HCT116 (cell line): ENCODE results near the gene MBOAT7. TPM values are rescaled to one million over a fixed set of nuclear protein-coding genes. Genes with fewer than 3 reads are reported as not detected.
"Not testable (repeated sequence)": the region's sequence is repeated elsewhere in the genome, so short reads cannot be mapped to it uniquely, and the experiment has no call there.

Experiments used
- ATAC-seq: fragments of 200-7000 bp; cut with Tn5 transposase; 2 replicates; pipeline ENCODE4 v1.9.1; 2020; ENCODE audit warnings: mild to moderate bottlenecking, moderate library complexity
- BruUV-seq: library from RNA; stranded (reverse); fragments of 400-500 nt; replicated peaks from 2 replicates; lab custom pipeline; 2021; lab: Mats Ljungman, UMichigan
- CTCF ChIA-PET: fragments of 300-600 bp; sonication (Branson Sonifier 250); formaldehyde crosslinking; loops from one replicate; lab custom pipeline; 2021; ENCODE audit warnings: antibody characterized with exemption; lab: Charles Lee
- POLR2A ChIA-PET: fragments of 300-600, 350-600 bp; sonication (Branson Sonifier 250); formaldehyde crosslinking; loops from one replicate; lab custom pipeline; 2021; ENCODE audit warnings: antibody characterized with exemption; lab: Charles Lee
- RAD21 ChIA-PET, 2 experiments: fragments of 300-600 bp; sonication (Branson Sonifier 250); formaldehyde crosslinking; loops; one replicate each; lab custom pipeline; 2023; ENCODE audit warnings: low total read pairs in 2 of 2; ENCODE audit not compliant: uncharacterized antibody in 2 of 2, unreplicated experiment in 2 of 2, low non-redundant PET in 1 of 2; lab: Charles Lee
- DNase-seq: peaks from one replicate; pipeline ENCODE4 v3.0.0-alpha.2; 2010; ENCODE audit warnings: low read depth, low spot score
- H2AFZ ChIP-seq: fragments of 200-600 bp; shearing (Covaris generic), sonication (generic); 2 replicates; pipeline ENCODE4 v1.6.1; 2017; ENCODE audit warnings: low read depth, mixed run types, mixed read lengths, antibody characterized with exemption, low read length; ENCODE audit not compliant: poor library complexity, severe bottlenecking
- H3K27ac ChIP-seq: 2 replicates; pipeline ENCODE4 v1.5.1; 2012; ENCODE audit warnings: low read depth, low read length
- H3K27me3 ChIP-seq: fragments of 200-600 bp; sonication (generic); 2 replicates; pipeline ENCODE4 v1.6.1; 2016; ENCODE audit warnings: mixed run types, low read length, mixed read lengths; ENCODE audit not compliant: insufficient read depth
- H3K36me3 ChIP-seq, 2 experiments: fragments of 200-500 bp in 1 of 2; fragments of 200-600 bp in 1 of 2; sonication (Bioruptor generic) in 1 of 2; sonication (generic) in 1 of 2; 2 replicates each; pipeline versions ENCODE4 v1.5.1 to v1.6.1; 2014 to 2016; ENCODE audit warnings: low read length in 2 of 2, inconsistent platforms in 1 of 2, mixed read lengths in 1 of 2, mixed run types in 1 of 2; ENCODE audit not compliant: insufficient read depth in 2 of 2, control insufficient read depth in 1 of 2
- H3K4me1 ChIP-seq, 2 experiments: fragments of 200-600 bp in 1 of 2; sonication (generic) in 1 of 2; 2 replicates each; pipeline versions ENCODE4 v1.5.1 to v1.6.1; 2012 to 2017; ENCODE audit warnings: low read length in 2 of 2, inconsistent platforms in 1 of 2, mild to moderate bottlenecking in 1 of 2, mixed read lengths in 1 of 2, mixed run types in 1 of 2, moderate library complexity in 1 of 2; ENCODE audit not compliant: insufficient read depth in 2 of 2, control insufficient read depth in 1 of 2
- H3K4me2 ChIP-seq: fragments of 200-600 bp; sonication (generic); 2 replicates; pipeline ENCODE4 v1.6.1; 2017; ENCODE audit warnings: mixed run types, low read length, mixed read lengths
- H3K4me3 ChIP-seq, 2 experiments: fragments of 200-600 bp in 1 of 2; sonication (generic) in 1 of 2; replicated peaks in 1 of 2; 2 replicates each; pipeline ENCODE4 v1.5.1; 2011 to 2016; ENCODE audit warnings: low read length in 2 of 2, control low read depth in 1 of 2, low read depth in 1 of 2, mild to moderate bottlenecking in 1 of 2, mixed read lengths in 1 of 2, mixed run types in 1 of 2
- H3K79me2 ChIP-seq: fragments of 200-600 bp; sonication (generic); 2 replicates; pipeline ENCODE4 v1.6.1; 2017; ENCODE audit warnings: mild to moderate bottlenecking, mixed run types, low read length, moderate library complexity, mixed read lengths; ENCODE audit not compliant: insufficient read depth
- H3K9ac ChIP-seq: fragments of 200-600 bp; sonication (generic); 2 replicates; pipeline ENCODE4 v1.6.1; 2016; ENCODE audit warnings: low read length, mixed read lengths
- H3K9me2 ChIP-seq: fragments of 200-600 bp; sonication (generic), shearing (Covaris generic); 2 replicates; pipeline ENCODE4 v1.6.1; 2017; ENCODE audit warnings: mixed run types, mild to moderate bottlenecking, moderate library complexity; ENCODE audit not compliant: insufficient read depth
- H3K9me3 ChIP-seq, 2 experiments: fragments of 200-500 bp in 1 of 2; fragments of 200-600 bp in 1 of 2; sonication (Bioruptor generic) in 1 of 2; sonication (generic) in 1 of 2; 2 replicates each; pipeline ENCODE4 v1.6.1; 2014 to 2017; ENCODE audit warnings: low read length in 2 of 2, mixed read lengths in 2 of 2, inconsistent platforms in 1 of 2, low read depth in 1 of 2, mild to moderate bottlenecking in 1 of 2, mixed run types in 1 of 2, moderate library complexity in 1 of 2; ENCODE audit not compliant: control insufficient read depth in 1 of 2, insufficient read depth in 1 of 2
- H4K20me1 ChIP-seq: fragments of 200-600 bp; sonication (generic), shearing (Covaris generic); 2 replicates; pipeline ENCODE4 v1.6.1; 2017; ENCODE audit warnings: mixed run types, mild to moderate bottlenecking, moderate library complexity; ENCODE audit not compliant: insufficient read depth
- CTCF ChIP-seq, 3 experiments: fragments of 200-600 bp in 1 of 3; sonication (generic) in 1 of 3; IDR thresholded peaks in 2 of 3; conservative IDR thresholded peaks in 1 of 3; 2 replicates each; pipeline ENCODE4 v1.5.1; 2012 to 2017; ENCODE audit warnings: low read depth in 2 of 3, low read length in 2 of 3, antibody characterized with exemption in 1 of 3, borderline replicate concordance in 1 of 3, control low read depth in 1 of 3, mild to moderate bottlenecking in 1 of 3, mixed read lengths in 1 of 3, mixed run types in 1 of 3, moderate library complexity in 1 of 3; ENCODE audit not compliant: insufficient read depth in 1 of 3
- FOSL1 ChIP-seq: IDR thresholded peaks from 2 replicates; pipeline ENCODE4 v1.6.1; 2012; ENCODE audit warnings: low read depth
- ZBTB33 ChIP-seq: IDR thresholded peaks from 2 replicates; pipeline ENCODE4 v1.6.1; 2011; ENCODE audit warnings: mild to moderate bottlenecking, low read length, moderate library complexity; ENCODE audit not compliant: insufficient replicate concordance; ENCODE audit errors: extremely low read depth
- intact Hi-C: fragments of 100-400 bp; cut with micrococcal nuclease; formaldehyde crosslinking; loops from 2 replicates; pipeline ENCODE4 v1.10.0; 2022
- total RNA-seq: library from RNA; stranded (reverse); gene quantifications from one replicate; pipeline ENCODE4 v1.2.1, GENCODE V29; 2021; ENCODE audit not compliant: unreplicated experiment

MBOAT7 gene
- total RNA-seq, 1 experiment from 2014 or later: 113 TPM

- TF ChIP-seq FOSL1 (no peak), ZBTB33 (peak; percentile 35)
These were observed 16.7 kb downstream of the MBOAT7 start, which contains the start of gene TMC4 (continued) for GRCh38 chr19:54172471-54173358.

- RAD21 ChIA-PET, H2AFZ ChIP-seq, H4K20me1 ChIP-seq, H3K9me2 ChIP-seq, H3K9me3 ChIP-seq, DNase-seq, ATAC-seq, H3K27me3 ChIP-seq, H3K36me3 ChIP-seq, BruUV-seq, H3K79me2 ChIP-seq: not testable (repeated sequence)
- Histone ChIP-seq H3K4me2 (peak overlapping the region; percentile 94), H3K4me1 (peaks cover 8 to 25% of the 10 kb centered on the region in 2 experiments; a peak in 3 of 4 replicates), H3K9ac (peak overlapping the region; percentile 90), H3K27ac (peak overlapping the region; percentile 86), H3K4me3 (peak overlapping the region; percentile 69 to 85)
- ChIA-PET CTCF (interaction anchor here (1.1 to 2.6 kb wide), 4 partner anchors 18 to 218 kb away, joined by 3 to 22 read pairs (median 4); partner anchors contain the start of gene MBOAT7), POLR2A (interaction anchor here (0.7 to 2.0 kb wide), 3 partner anchors 18 to 35 kb away, joined by 3 to 29 read pairs (median 8); partner anchors contain the start of genes CNOT3 and MBOAT7)
- intact Hi-C loops: loop anchor here (2.0 kb wide), 1 partner anchor 59 kb away; no protein-coding TSS in a partner anchor
- TF ChIP-seq CTCF (IDR thresholded peaks at IDR 0.05 in 2 of 3, conservative IDR thresholded peaks at IDR 0.05 in 1 of 3; ENCODE audit: borderline replicate concordance in 1 of 3, insufficient read depth in 1 of 3, low read depth in 2 of 3, low read length in 2 of 3): peak in 2 of 3 experiments; percentile 21 to 38; a peak in 2 of 6 replicates
These were observed 17.5 kb downstream of the MBOAT7 start for GRCh38 chr19:54171736-54172431.
